ENCODE results near the gene NT5DC3. TPM values are rescaled to one million over a fixed set of nuclear protein-coding genes. Genes with fewer than 3 reads are reported as not detected.

The NT5DC3 gene
- total and polyA plus RNA-seq, 2 of the 13 experiments (the other 11 are each of a cell fraction or from before 2014, with no cell fraction given): 3.2 to 6.6 TPM

- no peak for FAIRE-seq
- Histone ChIP-seq H3K79me2 (ENCODE audit: insufficient read depth, low read length) (peaks cover 83% of the 10 kb centered on the region), H3K4me3 (replicated peaks in 1 of 3; ENCODE audit: insufficient read depth in 1 of 3, low read depth in 2 of 3, low read length in 3 of 3) (no peak overlapping the region), H2AFZ (ENCODE audit: low read length) (no peak overlapping the region), H3K27me3 (ENCODE audit: control insufficient read depth in 1 of 2, insufficient read depth in 2 of 2, low read length in 2 of 2) (no peaks in the 10 kb centered on the region), H3K36me3 (replicated peaks in 1 of 2; ENCODE audit: control insufficient read depth in 1 of 2, insufficient read depth in 2 of 2, low read length in 2 of 2) (no peaks in the 10 kb centered on the region), H3K9me3 (ENCODE audit: low read length) (peaks cover 15% of the 10 kb centered on the region), H3K27ac (ENCODE audit: extremely low read length, insufficient read depth, low read length) (no peak overlapping the region), H3K9ac (ENCODE audit: insufficient read depth, low read depth, low read length) (no peak overlapping the region), H4K20me1 (ENCODE audit: insufficient read depth, low read length) (0 out of 2 replicates have a peak, but pooled peaks cover 2% of the 10 kb centered on the region), H3K4me1 (ENCODE audit: insufficient read depth, low read length) (peaks cover 81% of the 10 kb centered on the region), H3K4me2 (ENCODE audit: low read depth, low read length) (no peak overlapping the region)
- no peak for DNase-seq (ENCODE audit: low spot score)
- POLR2A ChIA-PET: no interaction called here
- no TSS peak for BruUV-seq (replicated peaks)
- intact Hi-C loops (cut with micrococcal nuclease; ENCODE audit: unreplicated experiment): no loop called here
- CTCF ChIA-PET (ENCODE audit: low intra/inter-chr PET ratio, low total read pairs): no interaction called here
- 77% methylated on average over 11 of the region's 11 CpGs for WGBS (ENCODE audit: low lambda C conversion rate)
- in situ Hi-C loops (cut with HindIII; ENCODE audit: extremely low pct_ligation_motif_present, low pct_unique_long_range_greater_than_20kb): no loop called here
- ATAC-seq: no peak
- no peak for TF ChIP-seq ATF1 (CRISPR knock-in tag; IDR thresholded peaks at IDR 0.05)
- no peak for TF ChIP-seq SP140L (CRISPR knock-in tag; IDR thresholded peaks at IDR 0.05; ENCODE audit: borderline replicate concordance)
- no peak for TF ChIP-seq ZHX2 (IDR thresholded peaks at IDR 0.05; ENCODE audit: low read depth)
- TF ChIP-seq ZHX2 (CRISPR knock-in tag; IDR thresholded peaks at IDR 0.05; ENCODE audit: borderline replicate concordance): no peak
- no peak for TF ChIP-seq ZFYVE20 (CRISPR knock-in tag; IDR thresholded peaks at IDR 0.05; ENCODE audit: borderline replicate concordance, low read depth)
- no peak for TF ChIP-seq DNMT3B (CRISPR knock-in tag; conservative IDR thresholded peaks at IDR 0.05)
- TF ChIP-seq SNAPC4 (CRISPR knock-in tag; IDR thresholded peaks at IDR 0.05): no peak
- no peak for TF ChIP-seq ZNF207 (IDR thresholded peaks at IDR 0.05; ENCODE audit: borderline replicate concordance)
- TF ChIP-seq ZNF292 (CRISPR knock-in tag; IDR thresholded peaks at IDR 0.05; ENCODE audit: borderline replicate concordance, low read depth): no peak
- TF ChIP-seq MEIS2 (CRISPR knock-in tag; IDR thresholded peaks at IDR 0.05): no peak
- no peak for TF ChIP-seq NCOA1 (CRISPR knock-in tag; IDR thresholded peaks at IDR 0.05)
- no peak for TF ChIP-seq XRCC5 (optimal IDR thresholded peaks at IDR 0.05; ENCODE audit: low read length)
- no peak for TF ChIP-seq NR2F1 (CRISPR knock-in tag; IDR thresholded peaks at IDR 0.05)
These were observed 8.7 kb downstream of the NT5DC3 start for GRCh38 chr12:103832048-103832997.

Data from HepG2 (cell line).